Stimulated activated CD8-positive, alpha-beta memory T cell treated with anti-CD3 and anti-CD28 coated beads, Interleukin-7, amount 100 ng/mL, for 48 hours (primary cell): ENCODE measurements around the gene NVL.

Source experiments
- DNase-seq, 2 donors: peaks; one replicate each; pipeline ENCODE4 v3.0.0-alpha.2; 2020; ENCODE audit warnings: low read depth in 1 of 2; ENCODE audit errors: extremely low read depth in 1 of 2

NVL gene

DNA sequence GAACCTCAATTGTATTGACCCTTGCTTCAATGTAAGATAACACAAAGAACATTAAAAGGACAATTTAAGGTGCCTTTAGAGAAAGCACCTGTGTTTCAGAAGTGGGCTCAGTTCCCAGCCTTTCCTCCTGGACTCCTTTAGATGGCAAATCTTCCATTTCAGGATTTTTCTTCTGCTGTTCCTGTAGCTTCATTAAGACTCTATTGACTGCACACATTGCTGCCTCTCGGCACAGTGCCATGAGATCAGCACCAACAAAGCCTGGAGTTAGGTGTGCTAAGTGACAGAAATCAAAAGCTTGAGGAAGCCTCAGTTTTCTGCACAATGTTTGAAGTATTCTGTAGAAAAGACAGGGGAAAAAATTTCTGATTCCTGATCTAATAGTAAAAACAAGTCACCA lies 40.6 kb downstream of the NVL start:
- DNase-seq = no peak

DNA sequence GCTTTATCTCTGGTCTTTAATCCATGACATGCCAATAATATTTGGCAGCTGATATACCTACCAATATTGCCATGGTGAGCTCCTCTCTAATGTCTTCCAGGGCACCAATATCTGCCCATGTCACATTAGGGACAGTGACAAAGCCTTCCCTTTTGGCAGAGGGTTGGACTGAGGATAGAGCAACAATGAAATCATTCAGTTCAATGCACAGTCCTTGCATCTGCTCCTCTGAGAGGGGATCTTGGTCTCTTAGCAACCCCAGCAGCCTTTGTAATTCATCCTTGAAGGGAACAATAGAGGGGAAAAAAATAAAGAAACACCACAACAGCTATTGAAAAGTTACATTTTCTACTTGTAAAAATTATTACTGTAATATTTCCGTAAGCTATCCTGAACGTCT lies 42.3 kb downstream of the NVL start:
- no peak for DNase-seq

DNA sequence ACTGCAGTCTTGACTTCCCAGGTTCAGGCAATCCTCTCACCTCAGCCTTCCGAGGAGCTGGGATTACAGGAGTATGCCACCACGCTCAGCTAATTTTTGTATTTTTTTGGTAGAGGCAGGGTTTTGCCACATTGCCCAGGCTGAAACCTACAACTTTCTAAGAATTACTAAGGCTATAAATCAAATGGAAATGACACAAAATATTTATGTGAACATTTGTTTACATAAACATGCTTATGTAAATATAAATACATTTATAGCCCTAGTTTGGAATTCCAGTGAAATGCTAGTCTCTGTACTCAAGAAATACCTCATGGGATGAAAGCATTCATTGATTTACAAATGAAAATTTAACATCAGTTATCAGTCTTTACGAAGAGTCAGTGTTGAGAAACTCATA lies 47.8 kb downstream of the NVL start:
- DNase-seq = no peak

DNA sequence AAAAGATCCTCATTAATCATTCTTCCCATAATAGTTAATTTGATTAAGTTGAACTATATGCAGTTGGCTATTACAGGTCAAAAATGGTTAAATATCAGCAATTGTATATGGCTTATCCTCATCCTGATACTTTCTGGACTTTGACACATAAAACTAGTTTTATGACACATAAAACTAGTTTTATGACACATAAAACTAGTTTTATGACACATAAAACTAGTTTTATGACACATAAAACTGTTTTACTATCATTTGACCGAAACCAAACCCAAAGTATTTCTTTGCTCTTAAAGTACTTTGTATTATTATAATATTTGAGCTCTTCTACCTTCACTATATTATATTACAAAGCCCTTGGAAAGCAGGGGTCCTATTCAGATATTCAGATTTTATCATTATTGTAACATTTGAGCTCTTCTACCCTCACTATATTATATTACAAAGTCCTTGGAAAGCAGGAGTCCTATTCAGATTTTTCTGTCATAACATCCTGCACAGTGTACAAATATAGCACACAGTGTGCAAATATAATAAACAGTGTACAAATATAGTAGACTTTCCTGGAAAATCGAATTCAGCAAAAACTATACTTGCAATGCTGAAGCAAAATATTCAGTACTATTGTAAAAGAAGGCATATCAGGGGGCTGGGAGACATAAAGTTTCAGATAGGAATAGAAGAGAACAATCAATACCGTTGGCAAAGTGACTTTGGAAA lies 53.0 kb downstream of the NVL start:
- no peak for DNase-seq

DNA sequence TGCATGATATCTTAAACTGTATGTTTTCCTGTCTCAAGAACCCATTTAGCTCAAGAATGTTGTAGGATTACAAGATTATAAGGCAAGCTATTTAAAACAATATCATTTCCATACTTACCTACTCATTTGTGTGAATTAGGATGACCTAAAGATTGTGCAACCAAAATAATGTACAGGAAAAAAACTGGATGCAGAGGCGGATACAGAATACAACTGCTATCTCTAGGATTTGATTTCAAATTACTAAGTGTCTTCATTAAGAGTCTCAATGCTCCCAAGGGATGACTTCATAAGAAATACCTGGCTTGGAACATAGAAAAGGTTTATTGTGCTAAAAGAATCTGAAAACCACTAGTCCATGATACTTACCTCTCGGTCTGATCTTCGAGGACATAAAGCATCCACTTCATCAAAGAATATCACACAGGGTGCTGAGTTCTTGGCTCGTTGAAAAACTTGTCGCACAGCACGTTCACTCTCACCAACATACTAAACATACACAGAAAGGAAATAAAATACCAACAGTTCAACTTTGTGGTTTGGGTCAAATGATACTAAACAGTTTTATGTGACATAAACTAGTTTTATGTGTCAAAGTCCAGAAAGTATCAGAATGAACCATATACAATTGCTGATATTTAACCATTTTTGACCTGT lies 54.9 kb downstream of the NVL start:
- DNase-seq = no peak

DNA sequence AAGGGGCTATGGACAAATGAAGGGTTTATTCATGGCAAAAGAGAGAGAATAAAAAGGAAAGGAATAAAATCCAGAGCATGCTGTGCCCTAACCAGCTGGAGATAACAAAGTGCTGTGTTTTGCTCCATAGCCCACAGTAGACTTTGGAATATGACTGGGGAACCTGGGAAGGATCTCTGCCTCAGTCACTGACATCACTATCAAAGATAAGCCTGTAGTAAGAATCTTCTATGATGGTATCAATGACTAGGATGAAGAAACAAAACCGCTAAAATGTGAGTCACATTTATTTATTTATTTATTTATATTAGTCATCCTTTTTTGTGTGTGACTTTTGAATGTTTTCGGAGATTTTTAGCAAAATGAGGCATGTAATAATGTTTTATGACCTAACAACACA lies 56.3 kb downstream of the NVL start:
- DNase-seq = no peak

DNA sequence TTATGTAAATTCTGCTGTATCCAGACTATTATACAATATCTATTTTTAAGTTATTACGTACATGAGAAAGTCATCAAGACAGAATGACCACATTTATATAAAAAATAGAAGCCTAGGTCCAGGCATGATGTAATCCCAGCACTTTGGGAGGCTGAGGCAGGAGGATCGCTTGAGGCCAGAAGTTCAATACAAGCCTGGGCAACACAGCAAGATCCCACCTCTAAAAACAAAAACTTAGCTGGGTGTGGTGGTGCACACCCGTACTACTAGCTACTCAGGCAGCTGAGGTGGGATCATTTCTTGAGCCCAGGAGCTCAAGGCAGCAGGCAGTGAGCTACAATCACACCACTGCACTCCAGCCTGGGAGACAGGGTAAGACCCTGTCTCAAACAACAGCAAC lies 58.9 kb downstream of the NVL start:
- DNase-seq = no peak

DNA sequence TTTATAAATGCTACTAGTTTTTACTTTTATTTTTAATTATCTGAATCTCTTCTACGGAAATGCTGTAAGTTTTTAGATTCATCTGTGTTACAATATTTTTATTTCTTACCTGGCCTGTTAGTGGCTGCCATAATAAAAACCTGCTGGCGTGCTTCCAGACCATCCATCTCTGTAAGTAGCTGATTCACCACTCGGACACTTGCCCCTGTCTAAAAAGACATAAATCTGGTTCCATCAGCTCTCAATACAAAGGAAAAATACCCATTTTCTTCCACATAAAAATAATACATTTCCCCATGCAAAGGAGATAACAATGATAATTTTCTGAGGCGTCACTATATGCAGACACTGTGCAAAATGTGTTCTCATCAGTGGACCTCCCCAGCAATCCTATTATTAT lies 62.0 kb downstream of the NVL start:
- DNase-seq = no peak

DNA sequence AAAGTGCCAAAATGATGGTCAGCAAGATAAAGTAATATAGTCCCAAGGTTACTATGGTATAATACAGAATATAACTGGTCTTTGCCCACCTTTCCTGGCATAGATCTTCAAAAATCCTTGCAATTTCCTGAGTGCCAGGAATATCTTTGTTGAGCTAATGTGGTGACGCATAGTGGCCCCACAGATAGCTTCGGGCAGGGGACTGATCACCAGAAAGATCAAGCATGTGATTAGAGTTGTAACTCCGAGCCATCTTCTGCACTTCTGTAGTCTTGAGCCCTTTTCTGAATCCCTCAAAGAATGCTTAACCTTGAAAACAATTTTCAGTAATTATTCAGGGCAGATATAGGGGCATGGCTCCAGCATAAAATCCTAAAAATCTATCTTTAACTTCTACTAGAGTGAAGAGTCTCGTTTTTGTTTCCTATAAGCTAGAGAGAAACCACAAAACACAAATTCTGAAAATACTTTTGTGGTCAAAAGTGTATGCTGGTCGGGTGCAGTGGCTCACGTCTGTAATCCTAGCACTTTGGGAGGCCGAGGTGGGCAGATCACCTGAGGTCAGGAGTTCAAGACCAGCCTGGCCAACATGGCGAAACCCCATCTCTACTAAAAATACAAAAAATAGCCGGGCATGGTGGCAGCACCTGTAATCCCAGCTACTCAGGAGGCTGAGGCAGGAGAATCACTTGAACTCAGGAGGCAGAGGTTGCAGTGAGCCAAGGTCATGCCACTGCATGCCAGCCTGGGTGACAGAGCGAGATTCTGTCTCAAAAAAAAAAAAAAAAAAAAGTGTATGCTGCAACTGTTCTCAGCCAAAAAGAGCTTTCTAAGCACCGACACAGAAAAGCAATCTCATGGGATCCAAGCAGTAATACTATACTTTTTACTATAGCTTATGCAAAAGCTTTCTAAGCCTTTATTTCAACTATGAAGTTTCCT lies 62.8 kb downstream of the NVL start:
- DNase-seq = no peak

DNA sequence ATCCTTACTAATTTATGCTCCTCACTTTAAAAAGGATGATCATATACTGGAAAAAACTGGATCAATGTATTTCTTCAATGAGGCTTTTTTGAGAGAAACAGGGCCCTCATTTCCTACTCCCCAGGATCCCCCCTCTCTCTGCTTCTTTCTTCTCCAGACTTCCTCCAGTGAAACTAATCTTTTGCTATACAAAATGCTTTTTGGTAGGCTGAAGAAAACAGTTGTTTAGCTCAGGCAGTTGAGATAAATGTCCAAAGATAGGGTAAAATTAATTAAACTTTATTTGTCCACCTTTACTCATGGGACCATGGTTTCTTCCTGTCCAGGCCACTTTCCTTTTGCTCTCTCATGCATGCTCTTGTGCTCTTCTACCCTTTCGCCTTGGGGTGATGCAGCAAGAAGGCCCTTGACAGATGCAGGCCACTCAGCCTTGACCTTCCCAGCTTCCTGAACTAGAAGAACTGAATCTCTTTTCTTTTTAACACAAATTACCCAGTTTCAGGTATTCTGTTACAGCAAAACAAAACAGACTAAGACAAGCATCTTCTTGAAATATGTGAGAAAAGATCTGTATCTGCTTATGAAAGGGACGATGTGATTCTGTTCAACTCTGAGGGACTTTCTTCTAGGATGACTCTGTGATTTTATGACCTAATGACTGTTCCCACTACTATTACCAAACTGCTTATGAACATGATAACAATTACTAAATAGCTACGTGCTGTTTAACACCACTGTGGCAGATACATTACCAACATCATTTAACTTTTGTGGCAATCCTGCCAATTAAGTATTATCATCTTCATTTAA lies 63.7 kb downstream of the NVL start:
- no peak for DNase-seq

DNA sequence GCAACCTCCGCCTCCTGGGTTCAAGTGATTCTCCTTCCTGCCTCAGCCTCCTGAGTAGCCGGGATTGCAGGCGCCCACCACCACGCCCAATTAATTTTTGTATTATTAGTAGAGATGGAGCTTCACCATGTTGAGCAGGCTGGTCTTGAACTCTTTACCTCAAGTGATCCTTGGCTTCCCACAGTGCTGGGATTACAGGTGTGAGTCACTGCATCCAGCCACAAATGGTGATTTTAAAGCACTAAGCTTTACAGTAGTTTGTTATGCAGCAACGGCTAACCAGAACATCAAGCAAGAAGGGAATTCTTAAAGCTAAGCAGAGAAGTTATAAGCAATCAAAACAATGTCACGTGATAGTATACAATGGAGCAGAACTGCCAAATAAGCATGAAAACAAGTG lies 65.7 kb downstream of the NVL start:
- no peak for DNase-seq

DNA sequence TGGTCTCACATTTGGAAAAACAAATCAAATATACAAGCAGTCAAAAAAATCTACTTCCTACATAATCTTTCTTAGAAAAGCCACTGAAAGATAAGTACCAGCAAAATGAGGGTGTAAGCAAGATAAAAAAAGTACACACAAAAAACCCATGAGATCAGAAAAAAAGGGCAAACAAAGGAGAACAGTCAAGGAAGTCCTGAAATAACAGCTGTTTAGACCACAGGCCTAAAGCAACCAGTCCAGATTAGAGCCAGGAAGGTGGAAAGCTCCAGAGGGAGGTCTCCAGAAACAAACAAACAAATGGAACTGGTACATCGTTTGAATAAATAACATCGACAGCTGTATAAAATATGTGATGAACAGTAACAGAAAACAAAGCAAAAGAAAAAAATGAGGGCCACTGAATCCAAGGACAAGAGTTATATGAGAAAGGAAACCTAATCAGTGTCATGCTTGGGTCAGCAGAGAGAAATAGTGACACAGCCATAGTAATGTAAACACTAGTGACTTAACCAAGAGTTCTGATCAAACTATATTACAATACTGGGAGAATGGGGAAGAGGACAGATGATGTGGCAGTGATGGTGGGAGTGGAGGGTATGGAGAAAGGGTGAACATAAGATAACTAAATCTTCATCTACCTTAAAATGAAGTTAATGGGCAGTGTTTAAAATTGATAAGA lies 67.5 kb downstream of the NVL start:
- no peak for DNase-seq

DNA sequence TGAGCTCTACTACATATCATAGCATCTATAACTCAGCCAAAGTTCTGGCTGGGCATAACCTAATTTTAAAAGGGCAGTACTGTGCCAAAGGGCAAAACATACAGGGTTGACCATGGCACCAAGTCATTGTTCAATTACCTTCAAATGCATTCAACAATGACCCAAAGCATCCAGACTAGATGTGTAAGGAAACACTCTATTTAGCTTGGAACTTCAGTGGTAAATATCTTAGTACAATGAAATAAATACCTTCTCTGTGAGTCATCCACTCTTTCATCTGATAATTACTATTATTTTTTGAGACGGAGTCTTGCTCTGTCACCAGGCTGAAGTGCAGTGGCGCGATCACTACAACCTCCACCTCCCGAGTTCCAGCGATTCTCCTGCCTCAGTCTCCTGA lies 70.0 kb downstream of the NVL start:
- DNase-seq = no peak

DNA sequence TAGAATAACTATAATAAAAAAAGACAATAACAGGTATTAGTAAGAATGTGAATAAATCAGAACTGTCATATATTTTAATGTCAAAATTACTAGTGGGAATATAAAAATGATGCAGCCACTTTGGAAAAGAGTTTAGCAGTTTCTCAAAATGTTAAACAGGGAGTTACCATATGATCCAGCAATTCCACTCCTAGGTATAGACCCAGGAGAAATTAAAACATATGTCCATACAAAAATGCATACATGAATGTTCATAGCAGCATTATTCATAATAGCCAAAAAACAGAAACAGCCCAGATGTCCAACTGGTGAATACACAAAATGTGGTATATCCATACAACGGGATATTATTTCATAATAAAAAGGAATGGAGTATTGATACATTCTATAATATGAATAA lies 71.6 kb downstream of the NVL start:
- no peak for DNase-seq

DNA sequence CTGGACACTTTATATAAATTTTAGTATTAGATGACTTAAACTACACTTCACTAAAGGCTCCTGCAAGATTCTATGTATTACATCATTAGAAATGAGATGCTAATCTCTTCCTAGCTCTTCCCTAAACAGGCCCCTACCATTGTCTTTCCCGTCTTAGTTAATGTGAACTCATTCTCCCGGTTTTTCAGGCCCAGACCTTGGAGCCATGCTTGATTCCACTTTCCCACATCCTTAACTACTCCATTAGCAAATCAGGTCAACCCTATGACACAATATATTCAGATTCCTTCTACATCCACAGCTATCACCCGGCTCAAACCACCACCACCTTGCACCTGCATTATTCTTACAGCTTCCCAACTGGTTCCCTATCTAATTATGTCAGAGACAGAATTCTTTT lies 73.3 kb downstream of the NVL start:
- DNase-seq = no peak

DNA sequence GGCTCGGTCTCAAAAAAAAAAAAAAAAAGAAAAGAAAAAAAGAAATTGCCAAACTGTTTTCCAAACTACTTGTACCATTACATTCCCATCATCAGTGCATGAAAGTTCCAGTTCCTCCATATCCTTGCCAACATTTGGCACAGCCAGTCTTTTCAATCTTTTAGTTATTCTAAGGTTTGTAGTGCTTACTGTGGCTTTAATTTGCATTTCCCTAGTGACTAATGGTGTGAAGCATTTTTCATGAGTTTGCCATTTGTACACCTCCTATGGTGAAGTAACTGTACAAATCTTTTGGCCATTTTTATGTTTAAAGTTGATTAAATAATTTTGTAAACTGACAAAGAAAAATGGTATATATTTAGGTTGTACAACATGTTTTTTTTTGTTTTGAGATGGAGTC lies 76.3 kb downstream of the NVL start:
- no peak for DNase-seq

DNA sequence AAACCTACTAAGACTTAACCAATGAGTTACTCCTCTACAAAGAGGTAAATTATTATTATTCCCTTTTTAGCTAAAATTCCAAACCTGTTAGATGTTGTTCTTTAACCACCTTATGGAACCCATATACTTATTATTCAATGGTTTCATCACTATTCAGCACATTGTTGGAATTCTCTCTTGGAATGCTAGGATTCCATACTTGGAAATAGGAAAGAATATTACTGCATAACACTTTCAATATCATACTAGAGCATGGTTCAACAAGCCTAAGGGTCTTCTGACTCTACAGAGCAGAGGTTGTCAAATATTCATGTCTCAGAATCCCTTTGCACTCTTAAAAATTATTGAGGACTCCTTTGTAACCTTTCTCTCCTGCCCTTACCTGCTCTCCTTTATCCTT lies 77.5 kb downstream of the NVL start:
- DNase-seq = no peak

DNA sequence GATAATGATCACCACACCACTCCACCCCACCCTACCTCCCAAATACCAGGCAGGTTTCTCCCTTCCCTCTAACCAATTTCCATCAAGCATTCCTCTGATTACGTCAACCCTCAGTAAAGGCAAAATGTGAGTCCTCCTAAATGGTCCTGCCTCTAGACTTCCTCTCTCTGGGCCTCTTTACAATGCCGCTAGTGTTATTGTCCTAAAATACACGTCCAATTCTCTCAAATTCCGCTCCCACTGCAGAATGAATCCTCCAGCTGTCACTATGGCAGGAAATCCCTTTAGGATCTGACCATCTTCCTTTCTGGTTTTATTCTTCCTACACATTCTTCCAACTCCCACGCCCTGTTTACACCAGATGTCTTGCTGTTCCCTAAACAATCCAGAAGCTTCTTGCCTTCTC lies 78.2 kb downstream of the NVL start:
- no peak for DNase-seq

DNA sequence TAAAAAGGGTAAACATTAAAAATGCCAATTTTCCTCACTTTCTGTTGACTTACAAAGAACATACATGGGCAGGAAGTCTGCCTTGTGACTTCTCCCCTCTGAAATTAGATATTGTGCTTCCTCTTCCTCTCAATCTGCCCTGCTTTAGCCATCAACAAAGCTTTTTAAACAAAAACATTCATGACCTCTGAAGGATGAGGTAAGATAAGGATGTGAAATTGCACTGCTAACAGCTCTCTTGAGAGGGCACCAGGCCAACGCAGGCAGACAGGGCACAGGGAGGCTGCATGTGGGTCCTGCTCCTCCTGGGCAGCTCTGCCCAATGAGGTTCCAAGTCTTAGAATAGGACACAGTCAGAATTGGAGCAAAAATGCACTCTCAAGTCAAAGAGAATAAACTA lies 84.8 kb downstream of the NVL start:
- DNase-seq = no peak

DNA sequence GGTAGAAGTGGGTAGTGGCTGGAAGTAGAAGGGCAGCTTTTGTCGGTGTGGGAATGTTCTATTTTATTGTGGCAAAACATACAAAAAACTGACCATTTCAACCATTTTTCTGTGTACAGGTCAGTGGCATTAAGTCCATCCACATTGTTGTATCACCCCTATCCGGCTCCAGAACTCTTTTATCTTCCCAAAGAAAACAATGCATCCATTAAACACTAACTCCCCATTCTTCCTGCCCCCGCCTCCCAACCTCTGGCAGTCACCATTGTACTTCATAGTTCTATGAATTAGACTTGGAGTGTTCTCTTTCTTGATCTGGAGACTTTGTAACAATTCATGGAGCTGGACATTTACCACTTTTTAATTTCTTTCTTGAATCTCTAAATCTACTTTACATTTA lies 91.2 kb downstream of the NVL start:
- DNase-seq = no peak
